HepG2 (cell line): ENCODE results near the gene ACACB. TPM values are rescaled to one million over a fixed set of nuclear protein-coding genes. Genes with fewer than 3 reads are reported as not detected.

Experiments used
- BCL3 ChIP-seq: sonication (generic); formaldehyde crosslinking; IDR thresholded peaks from 2 replicates; pipeline ENCODE4 v1.5.1; 2020; ENCODE audit warnings: mild to moderate bottlenecking, missing genetic modification reagents, moderate library complexity
- HMG20B ChIP-seq: conservative IDR thresholded peaks from 2 replicates; pipeline ENCODE4 v1.6.1; 2016; ENCODE audit warnings: missing genetic modification reagents, missing compliant biosample characterization
- ONECUT2 ChIP-seq: sonication (generic); formaldehyde crosslinking; IDR thresholded peaks from 2 replicates; pipeline ENCODE4 v1.4.0; 2020; ENCODE audit warnings: missing genetic modification reagents
- PHF8 ChIP-seq: sonication (generic); formaldehyde crosslinking; IDR thresholded peaks from 2 replicates; pipeline ENCODE4 v1.5.0; 2020; ENCODE audit warnings: missing genetic modification reagents
- POLR2AphosphoS5 ChIP-seq: IDR thresholded peaks from 2 replicates; pipeline ENCODE4 v1.6.1; 2012; ENCODE audit warnings: low read depth, low read length
- PRPF4 ChIP-seq: fragments of 200-400 bp; formaldehyde crosslinking; IDR thresholded peaks from 2 replicates; pipeline ENCODE4 v1.6.1; 2016; ENCODE audit warnings: low read length, low read depth; ENCODE audit not compliant: poor library complexity, severe bottlenecking
- WIZ ChIP-seq: sonication (generic); formaldehyde crosslinking; IDR thresholded peaks from 2 replicates; pipeline ENCODE4 v1.5.1; 2020; ENCODE audit warnings: mild to moderate bottlenecking, missing genetic modification reagents
- ZBTB7A ChIP-seq: sonication (generic); formaldehyde crosslinking; IDR thresholded peaks from 2 replicates; pipeline ENCODE4 v1.8.0; 2022; ENCODE audit warnings: mild to moderate bottlenecking, missing genetic modification reagents
- ZBTB8A ChIP-seq: sonication (generic); formaldehyde crosslinking; IDR thresholded peaks from 2 replicates; pipeline ENCODE4 v1.4.0; 2020; ENCODE audit warnings: mild to moderate bottlenecking, low read depth, missing genetic modification reagents, borderline replicate concordance
- ZFP37 ChIP-seq: sonication (generic); formaldehyde crosslinking; IDR thresholded peaks from 2 replicates; pipeline ENCODE4 v1.4.0; 2020; ENCODE audit warnings: missing genetic modification reagents, borderline replicate concordance
- ZNF205 ChIP-seq: IDR thresholded peaks from 2 replicates; pipeline ENCODE4 v1.6.1; 2018; ENCODE audit warnings: missing biosample characterization, missing genetic modification reagents
- ZNF557 ChIP-seq: sonication (generic); formaldehyde crosslinking; IDR thresholded peaks from 2 replicates; pipeline ENCODE4 v1.4.0; 2020; ENCODE audit warnings: missing genetic modification reagents
- ZNF660 ChIP-seq: sonication (generic); formaldehyde crosslinking; IDR thresholded peaks from 2 replicates; pipeline ENCODE4 v1.5.1; 2020; ENCODE audit warnings: mild to moderate bottlenecking, low read depth, missing genetic modification reagents, borderline replicate concordance
- ZNF704 ChIP-seq: sonication (generic); formaldehyde crosslinking; IDR thresholded peaks from 2 replicates; pipeline ENCODE4 v1.8.1; 2023; ENCODE audit warnings: mild to moderate bottlenecking, inconsistent platforms, moderate library complexity, missing genetic modification reagents, borderline replicate concordance
- ZNF710 ChIP-seq: sonication (generic); formaldehyde crosslinking; IDR thresholded peaks from 2 replicates; pipeline ENCODE4 v1.5.0; 2020; ENCODE audit warnings: mild to moderate bottlenecking, missing genetic modification reagents, borderline replicate concordance
- polyA plus RNA-seq, 8 experiments: library from polyadenylated mRNA; depleted of rRNA in 3 of 8; stranded (reverse) in 7 of 8; unstranded in 1 of 8; fragments of >200 nt; fragmentation: Illumina TruSeq in 4 of 8; extraction: Trizol in 4 of 8; gene quantifications; 2 replicates each; pipeline versions ENCODE4 v1.2.1 to v1.2.3, GENCODE V29; 2011 to 2016; ENCODE audit warnings: low read depth in 4 of 8, missing spikeins in 1 of 8, mixed read lengths in 1 of 8; ENCODE audit not compliant: insufficient read depth in 1 of 8
- total RNA-seq, 5 experiments: library from RNA; depleted of rRNA; stranded (reverse); fragments of >200 nt; fragmentation: Illumina TruSeq; extraction: Trizol; gene quantifications; 2 replicates each; pipeline ENCODE4 v1.2.3, GENCODE V29; 2016; ENCODE audit warnings: low read depth in 1 of 5
- TF ChIP-seq, protein P1 (sequence below): sonication (generic); formaldehyde crosslinking; IDR thresholded peaks from 2 replicates; pipeline ENCODE4 v1.5.1; 2020; ENCODE audit warnings: mild to moderate bottlenecking, missing genetic modification reagents
- TF ChIP-seq, protein P2 (sequence below): fragments of 450-650 bp; IDR thresholded peaks from 2 replicates; pipeline ENCODE4 v1.6.1; 2016

ACACB gene
- total and polyA plus RNA-seq, 2 of the 13 experiments (the other 11 are each of a cell fraction or from before 2014, with no cell fraction given), result 6.2 to 8.6 TPM

DNA sequence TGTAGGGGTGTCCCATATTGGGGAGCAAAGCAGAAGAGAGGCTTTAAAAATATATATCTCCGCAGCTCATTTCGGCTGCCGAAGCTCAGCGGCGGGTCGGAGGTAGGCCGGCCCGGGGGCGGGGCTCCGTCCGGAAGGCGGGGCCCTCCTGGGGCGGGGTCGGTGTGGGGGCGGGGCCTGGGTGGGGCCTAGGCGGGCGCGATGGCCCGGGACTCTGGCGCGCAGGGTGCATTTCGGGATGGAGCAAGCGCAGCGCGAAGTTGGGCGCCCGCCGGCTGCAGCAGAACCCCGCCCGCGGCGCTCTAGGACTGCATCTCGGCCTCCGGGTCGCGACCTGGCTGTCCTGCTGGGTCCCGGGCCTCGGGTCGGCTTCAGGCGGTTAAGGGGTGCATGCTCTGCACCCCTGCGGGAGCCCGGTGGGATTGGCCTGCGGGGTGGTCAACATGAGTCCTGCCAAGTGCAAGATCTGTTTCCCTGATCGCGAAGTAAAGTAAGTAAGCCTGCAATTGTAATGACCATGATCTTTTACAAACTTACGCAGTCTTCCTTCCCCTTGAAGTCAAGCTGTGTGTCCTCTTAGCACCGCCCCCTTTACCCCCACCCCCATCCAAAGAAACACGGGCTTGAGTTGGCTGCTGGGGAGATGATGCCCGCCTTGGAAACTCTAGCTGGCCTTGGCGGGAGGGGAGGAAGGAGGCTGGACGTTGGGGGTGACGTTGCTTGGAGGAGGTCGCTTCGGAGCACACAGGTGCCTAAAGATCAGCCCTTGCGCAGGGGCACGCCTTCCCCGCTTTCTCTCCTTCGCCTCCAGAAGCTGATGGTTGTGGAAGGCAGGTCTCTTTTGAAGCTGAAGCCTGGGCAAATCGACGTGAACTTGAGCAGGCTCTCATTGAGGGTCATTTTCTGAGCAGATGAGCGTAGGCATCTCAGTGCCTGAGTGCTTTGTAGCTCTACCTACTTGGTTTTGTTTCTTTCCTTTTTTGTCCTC lies 38.4 kb downstream of the ACACB start (continued):
- TF ChIP-seq ZNF557 (CRISPR knock-in tag) (no peak), ZNF205 (CRISPR knock-in tag) (no peak), ZNF660 (no peak), ZFP37 (CRISPR knock-in tag) (no peak), ZBTB7A (no peak), PHF8 (CRISPR knock-in tag) (peak; percentile 52; the same call in 1 of the 2 replicates), BCL3 (no peak), PRPF4 (no peak), ZNF710 (CRISPR knock-in tag) (no peak), ZNF704 (CRISPR knock-in tag) (no peak), POLR2AphosphoS5 (peak; percentile 52), HMG20B (CRISPR knock-in tag) (no peak), WIZ (no peak), ONECUT2 (CRISPR knock-in tag) (no peak), ZBTB8A (CRISPR knock-in tag) (no peak)
- TF ChIP-seq, protein P1, sequence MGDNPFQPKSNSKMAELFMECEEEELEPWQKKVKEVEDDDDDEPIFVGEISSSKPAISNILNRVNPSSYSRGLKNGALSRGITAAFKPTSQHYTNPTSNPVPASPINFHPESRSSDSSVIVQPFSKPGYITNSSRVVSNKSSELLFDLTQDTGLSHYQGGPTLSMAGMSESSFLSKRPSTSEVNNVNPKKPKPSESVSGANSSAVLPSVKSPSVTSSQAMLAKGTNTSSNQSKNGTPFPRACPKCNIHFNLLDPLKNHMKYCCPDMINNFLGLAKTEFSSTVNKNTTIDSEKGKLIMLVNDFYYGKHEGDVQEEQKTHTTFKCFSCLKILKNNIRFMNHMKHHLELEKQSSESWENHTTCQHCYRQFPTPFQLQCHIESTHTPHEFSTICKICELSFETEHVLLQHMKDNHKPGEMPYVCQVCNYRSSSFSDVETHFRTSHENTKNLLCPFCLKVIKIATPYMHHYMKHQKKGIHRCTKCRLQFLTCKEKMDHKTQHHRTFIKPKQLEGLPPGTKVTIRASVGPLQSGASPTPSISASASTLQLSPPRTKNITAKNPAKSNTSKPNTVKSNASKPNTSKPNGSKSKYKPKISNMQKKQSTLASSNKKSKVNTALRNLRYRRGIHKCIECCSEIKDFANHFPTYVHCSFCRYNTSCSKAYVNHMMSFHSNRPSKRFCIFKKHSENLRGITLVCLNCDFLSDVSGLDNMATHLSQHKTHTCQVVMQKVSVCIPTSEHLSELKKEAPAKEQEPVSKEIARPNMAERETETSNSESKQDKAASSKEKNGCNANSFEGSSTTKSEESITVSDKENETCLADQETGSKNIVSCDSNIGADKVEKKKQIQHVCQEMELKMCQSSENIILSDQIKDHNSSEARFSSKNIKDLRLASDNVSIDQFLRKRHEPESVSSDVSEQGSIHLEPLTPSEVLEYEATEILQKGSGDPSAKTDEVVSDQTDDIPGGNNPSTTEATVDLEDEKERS, result no peak
- TF ChIP-seq, protein P2, sequence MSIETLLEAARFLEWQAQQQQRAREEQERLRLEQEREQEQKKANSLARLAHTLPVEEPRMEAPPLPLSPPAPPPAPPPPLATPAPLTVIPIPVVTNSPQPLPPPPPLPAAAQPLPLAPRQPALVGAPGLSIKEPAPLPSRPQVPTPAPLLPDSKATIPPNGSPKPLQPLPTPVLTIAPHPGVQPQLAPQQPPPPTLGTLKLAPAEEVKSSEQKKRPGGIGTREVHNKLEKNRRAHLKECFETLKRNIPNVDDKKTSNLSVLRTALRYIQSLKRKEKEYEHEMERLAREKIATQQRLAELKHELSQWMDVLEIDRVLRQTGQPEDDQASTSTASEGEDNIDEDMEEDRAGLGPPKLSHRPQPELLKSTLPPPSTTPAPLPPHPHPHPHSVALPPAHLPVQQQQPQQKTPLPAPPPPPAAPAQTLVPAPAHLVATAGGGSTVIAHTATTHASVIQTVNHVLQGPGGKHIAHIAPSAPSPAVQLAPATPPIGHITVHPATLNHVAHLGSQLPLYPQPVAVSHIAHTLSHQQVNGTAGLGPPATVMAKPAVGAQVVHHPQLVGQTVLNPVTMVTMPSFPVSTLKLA, result no peak
